Right forelimb (tissue), 1 donor: ENCODE results near the gene TMEM132D.
"Not testable (repeated sequence)": the region's sequence is repeated elsewhere in the genome, so short reads cannot be mapped to it uniquely, and the experiment has no call there.

Experiments
- DNase-seq: peaks from one replicate; pipeline ENCODE4 v3.0.0-alpha.2; 2018

TMEM132D gene

DNA sequence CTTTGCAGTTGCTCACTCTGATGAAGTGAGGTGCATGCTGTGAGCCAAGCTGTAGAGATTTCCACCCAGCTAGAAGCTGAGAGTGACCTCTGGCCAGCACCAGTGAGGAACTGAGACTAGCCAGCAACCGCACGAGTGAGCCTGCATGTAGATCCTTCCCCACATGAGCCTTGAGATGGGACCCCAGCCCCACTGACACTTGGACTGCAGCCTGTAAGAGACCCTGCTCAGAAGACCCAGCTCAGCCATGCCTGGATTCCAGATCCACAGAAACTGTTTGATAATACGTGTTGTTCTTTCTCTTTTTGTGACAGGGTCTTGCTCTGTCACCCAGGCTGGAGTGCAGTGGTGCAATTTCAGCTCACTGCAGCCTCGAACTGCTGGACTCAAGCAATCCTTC lies 821.4 kb downstream of the TMEM132D start:
- no peak for DNase-seq

- no peak for DNase-seq
Observed at GRCh38 chr12:129081755-129082250, 822.0 kb downstream of the TMEM132D start.

- no peak for DNase-seq
Observed at GRCh38 chr12:129080821-129081220, 823.0 kb downstream of the TMEM132D start.

DNA sequence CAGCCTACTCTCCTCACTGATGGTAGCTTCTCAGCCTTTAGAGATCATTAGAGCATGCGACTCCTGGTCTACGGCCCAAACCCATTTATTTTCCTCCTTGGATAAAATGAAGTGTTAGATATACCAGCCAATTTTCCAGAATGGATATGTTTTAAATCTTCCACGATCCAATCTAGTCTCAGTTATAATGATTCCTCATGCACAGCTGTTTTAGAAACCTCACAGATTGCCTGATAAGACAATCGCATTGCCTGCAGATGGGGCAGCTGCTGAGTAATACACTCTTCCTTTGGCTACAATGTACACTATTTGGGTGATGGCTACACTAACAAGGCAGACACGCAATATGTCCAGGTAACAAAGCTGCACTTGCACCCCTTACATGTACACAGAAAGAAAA lies 823.4 kb downstream of the TMEM132D start:
- DNase-seq: no peak

DNA sequence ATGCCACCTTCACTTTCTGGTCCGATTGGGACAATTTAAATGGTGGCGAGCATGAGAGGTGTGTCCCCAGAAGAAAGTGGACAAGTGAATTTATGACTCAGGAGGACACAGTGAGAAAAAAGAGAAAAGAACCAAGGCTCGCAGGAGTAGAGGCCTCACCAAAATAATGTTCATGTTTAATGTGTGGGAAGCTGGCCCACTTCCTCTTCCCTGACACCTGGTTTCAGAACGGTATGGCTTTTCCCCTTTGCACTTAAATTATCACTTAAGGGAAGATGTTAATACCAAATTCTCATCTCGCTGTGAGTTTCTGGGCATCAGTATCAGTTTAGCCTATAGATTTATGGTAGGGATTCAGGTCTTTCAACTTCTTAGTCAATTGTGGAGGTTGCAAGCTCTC lies 824.1 kb downstream of the TMEM132D start:
- DNase-seq: no peak

DNA sequence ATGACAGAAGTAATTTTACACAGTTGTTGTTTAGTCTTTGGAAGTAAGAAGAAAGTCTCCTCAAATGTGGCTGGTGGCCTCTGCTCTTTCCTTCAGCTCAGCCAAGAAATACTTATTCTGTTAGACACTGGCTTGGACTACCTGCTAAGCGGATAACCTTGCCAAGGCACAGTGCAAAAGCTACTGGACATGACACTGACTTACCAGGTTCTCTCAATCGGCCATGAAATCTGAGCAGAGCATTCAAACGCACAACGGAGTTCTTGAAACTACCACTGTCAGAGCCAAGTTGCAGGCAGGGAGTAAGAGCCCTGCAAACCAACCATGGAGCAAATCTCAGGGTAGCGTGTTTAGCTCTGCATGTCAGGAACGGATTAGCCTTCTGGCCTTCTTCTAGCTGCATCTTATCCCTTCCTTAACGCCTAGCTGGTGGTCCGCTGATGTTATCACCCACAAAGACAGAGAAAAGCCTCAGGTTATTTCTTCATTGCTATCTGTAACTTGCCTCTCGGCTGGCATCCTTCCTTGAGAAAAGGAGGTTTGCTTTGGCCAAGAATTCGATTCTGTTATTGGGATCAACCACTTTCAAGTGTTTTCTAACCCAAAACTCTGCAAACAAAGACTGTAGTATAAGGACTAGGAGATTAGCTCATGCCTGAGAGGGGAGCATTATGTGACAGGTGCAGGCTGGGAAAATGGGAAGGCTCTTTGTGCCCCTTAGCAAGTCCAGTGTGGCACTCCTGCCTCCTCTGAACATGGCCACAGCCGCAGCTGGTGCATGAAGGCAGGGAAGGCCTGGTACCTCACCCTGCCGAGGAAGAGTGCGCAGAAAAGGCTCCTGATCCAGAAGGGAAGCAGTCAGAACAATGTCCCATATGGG lies 827.1 kb downstream of the TMEM132D start:
- DNase-seq: no peak

DNA sequence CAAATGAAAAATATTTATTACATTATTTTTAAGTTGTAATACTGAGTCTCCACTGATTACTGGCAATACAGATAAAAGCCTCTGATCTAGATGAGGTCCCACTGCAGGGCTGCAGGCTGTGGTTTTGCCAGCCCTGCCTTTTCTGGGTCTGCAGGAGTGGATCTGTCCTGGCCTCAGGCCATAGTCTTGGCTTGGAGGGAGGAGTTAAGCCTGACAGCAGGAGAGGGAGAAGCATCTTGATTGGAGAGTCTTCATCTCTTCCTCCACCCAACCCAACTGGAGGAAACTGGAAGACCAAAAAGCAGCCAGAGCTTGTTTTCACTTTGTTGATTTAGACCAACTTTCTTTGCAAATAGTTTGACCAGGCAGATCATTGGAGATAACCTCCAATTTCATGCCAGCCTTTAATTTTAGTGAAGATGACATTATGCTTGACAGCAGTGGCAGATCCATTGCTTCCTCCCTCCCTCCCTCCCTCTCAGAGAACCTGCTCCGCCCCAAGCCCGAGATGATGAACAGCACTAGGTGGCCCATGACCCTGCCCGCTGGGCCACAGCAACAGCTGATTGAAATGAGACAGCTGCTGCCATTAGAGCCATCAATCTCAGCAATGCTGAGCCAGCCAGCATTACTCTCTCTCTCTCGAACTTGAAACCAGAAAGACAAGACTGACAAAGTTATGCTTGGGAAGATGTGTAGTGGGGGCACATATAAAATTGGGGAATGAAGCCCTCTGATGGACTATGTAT lies 828.2 kb downstream of the TMEM132D start:
- peak; percentile 50 for DNase-seq

GRCh38 chr12:129074379-129074778 lies 829.4 kb downstream of the TMEM132D start:
- no peak for DNase-seq

DNA sequence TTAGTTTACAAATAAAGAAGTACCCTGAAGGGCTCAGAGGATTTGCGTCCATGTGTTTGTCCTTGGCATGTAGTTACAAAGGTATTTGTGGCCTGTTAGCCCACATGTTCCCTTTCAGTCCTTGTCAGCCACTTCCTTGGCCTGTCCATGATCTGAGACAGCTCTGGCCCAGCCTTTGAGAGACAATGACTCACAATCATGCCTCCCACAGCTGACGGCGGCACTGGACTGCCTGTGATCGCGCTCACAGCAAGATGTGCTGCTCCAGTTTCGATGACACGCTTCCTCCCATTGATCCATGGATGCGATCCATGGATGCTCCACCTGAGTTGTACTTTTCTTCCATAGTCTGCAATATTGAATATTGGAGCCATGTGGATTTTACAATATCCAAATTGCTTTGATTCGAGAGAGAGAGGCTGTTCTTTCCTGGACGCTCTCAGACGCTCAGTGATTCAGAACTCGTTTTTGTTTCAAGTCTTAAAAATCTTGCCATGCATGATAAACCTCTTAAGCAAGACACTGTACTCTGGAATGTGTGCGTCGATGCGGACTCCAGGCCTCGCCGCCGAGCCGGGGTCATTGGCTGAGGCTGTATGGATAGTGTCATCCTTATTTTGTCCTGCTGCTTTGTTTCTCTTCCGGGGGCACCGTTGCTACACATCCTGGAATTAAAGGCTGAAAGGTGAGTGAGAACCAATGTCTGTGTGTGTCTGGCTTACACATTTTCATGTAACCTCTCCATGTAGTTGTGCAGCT lies 830.5 kb downstream of the TMEM132D start:
- DNase-seq: no peak

GRCh38 chr12:129071362-129071761 lies 832.5 kb downstream of the TMEM132D start:
- no peak for DNase-seq

GRCh38 chr12:129069886-129070285 lies 833.9 kb downstream of the TMEM132D start:
- no peak for DNase-seq

DNA sequence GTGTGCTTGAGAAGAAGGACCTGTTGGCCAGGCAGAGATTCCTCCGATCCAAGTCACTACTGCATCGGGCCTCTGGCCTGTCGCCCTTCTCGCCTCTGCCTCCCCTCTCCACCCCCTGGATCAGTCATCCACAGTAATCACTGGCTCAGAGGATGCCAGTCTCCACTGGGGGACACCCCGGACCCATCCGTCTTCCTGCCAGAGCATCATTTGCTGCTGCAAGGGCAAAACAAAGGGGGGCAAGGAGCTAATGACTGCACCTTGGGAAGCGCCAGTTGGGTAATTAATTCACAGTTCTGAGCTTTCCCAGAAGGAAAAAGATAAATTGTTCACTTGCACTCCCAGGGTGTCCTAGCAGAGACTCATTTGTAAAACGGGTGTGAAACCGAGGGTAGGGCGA lies 835.1 kb downstream of the TMEM132D start:
- no peak for DNase-seq

DNA sequence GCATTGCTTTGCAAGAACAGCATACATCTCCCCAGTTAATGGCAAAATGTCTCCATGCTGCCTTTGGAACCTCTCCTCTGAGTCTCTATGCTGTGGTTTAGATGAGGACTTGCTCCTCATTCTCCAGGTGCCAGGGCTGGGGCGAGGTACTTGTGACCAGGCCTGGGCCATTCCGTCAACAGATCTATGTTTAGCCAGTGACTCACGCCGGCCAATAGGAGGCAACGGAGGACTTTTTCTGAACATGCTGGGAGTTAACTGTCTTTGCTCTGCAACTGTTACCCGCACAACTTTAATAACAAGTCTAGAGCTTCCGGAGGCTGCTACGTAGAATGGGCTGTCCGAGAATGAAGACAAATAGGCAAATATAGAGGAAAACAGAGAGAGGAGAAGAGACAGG lies 836.3 kb downstream of the TMEM132D start:
- no peak for DNase-seq

GRCh38 chr12:129064209-129064855 lies 839.5 kb downstream of the TMEM132D start:
- peak; percentile 47 for DNase-seq

DNA sequence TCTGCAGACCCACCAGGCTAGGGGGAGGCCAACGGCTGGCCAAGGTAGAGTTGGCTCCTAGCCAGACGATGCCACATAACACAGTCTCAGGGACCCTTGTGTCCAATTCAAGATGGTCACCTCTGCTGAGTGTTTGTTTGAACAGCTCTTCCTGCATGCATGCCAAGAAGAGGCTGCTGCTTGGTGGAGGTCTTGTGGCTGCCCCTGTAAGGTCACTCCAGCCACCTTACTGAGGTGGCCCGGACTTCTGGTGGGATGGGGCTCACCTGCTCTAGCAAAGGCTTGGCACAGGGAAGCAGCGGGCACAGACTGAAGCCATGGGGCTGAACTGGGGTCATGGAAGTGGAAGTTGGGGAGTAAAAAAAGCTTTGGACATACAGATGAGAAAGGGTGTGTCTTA lies 840.2 kb downstream of the TMEM132D start:
- DNase-seq: no peak

- no peak for DNase-seq
Observed at GRCh38 chr12:129053232-129053631, 850.6 kb downstream of the TMEM132D start.

DNA sequence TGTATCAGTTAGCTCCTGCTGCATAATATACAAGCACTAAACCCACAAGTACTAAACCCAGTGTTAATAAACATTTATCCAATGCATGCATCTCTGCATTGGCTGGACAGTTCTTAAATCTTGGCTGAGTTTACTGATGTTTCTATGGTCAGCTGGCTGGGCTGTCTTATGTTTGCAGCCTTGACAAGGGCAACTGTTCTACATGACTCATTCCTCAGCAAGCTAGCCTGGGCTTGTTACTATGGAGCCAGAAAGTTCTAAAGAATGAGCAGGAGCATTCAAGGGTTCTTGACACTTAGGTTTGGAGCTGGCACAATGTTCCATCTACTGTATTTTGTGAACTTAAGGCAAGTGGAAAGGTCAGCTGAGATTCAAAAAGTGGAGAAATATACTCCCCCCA lies 851.5 kb downstream of the TMEM132D start:
- no peak for DNase-seq

DNA sequence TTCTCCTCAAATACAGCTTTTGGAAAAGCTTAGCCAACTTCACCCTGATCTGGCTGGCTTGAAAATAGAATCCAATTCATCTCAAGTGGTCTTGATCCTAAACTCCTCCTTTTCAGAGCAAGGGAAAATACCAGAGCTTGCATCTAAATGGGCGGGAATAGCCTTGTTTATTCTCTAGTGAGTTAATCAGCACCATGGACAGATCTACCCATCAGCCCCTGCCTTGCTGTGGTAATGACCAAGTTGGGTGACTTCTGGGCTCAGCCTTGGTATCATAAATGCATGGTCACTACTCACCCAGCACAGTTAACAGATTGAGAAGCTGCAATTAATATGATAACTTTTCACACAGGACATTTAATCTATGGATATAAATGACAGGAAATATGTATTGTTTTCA lies 853.9 kb downstream of the TMEM132D start:
- DNase-seq: no peak

DNA sequence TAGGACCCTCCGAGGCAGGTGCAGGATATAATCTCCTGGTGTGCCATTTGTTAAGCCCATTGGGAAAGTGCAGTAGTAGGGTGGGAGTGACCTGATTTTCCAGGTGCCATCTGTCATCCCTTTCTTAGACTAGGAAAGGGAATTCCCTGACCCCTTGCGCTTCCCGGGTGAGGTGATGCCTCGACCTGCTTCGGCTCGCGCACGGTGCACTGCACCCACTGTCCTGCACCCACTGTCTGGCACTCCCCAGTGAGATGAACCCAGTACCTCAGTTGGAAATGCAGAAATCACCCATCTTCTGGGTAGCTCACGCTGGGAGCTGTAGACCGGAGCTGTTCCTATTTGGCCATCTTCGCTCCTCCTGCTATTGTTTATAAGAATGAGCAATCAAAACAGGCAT lies 860.5 kb downstream of the TMEM132D start:
- not testable (repeated sequence) for DNase-seq

DNA sequence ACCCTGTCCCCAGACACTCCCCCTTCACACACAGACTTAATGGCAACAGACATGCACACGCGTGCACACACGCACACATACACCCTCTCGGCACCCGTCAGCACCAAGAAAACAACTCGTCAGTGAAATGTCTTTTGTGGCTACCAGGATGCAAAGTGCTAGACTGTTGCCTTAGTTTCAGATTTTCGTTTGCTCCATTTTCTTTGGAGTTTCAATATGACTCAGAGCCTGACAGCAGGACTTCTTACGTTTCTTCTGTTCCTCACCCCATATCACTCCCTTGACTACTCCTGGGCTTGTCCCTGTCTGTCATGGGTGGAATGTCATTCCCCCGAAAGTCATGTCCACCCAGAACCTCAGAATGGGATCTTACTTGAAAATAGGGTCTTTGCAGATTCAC lies 867.7 kb downstream of the TMEM132D start:
- no peak for DNase-seq

- DNase-seq: no peak
Observed at GRCh38 chr12:129034558-129035289, 869.1 kb downstream of the TMEM132D start.

GRCh38 chr12:129028844-129029243 lies 875.0 kb downstream of the TMEM132D start:
- DNase-seq: no peak
